GM19328 (cell line): ENCODE results near the gene MON1B.

Experiments used
- ATAC-seq: cut with Tn5 transposase; IDR thresholded peaks from one replicate; pipeline ENCODE4 v1.9.1; 2021; ENCODE audit warnings: mild to moderate bottlenecking, moderate library complexity; ENCODE audit not compliant: unreplicated experiment

MON1B gene

DNA sequence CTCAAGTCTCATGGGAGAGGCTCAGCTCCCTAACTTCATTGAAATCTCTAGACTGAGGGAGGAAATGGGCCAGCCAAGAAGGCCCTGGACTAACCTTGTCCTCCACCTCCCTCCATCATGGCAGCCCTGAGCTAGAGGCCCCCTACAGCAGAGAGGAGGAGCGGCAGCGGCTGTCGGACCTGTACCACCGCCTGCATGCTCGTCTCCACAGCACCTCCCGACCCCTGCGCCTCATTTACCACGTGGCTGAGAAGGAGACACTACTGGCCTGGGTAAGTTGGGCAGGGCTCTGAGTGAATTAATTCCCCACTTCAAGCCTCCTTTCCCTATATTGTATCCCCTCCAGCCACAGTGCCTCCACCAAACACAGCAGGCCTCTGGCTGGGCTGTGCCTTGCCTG, 4.4 kb downstream of the MON1B start:
- ATAC-seq = no peak

DNA sequence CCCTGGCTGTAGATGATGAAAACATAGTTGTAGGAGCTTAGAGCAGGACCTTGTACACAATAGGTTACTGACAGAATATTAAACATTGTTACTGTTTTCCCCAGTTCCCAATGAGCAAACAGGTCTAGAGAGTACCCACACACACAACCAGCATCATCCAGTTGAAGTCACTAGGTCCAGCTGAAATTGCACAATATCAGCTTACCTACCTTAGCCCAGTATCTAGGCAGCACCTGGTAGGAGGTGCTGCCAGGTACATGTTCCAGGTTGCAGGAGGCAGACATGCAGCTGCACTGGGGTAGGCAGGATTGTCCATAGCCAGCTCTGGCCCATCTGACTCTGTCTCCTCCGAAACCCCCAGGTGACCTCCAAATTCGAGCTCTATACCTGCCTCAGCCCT, 6.8 kb downstream of the MON1B start:
- ATAC-seq = no peak

DNA sequence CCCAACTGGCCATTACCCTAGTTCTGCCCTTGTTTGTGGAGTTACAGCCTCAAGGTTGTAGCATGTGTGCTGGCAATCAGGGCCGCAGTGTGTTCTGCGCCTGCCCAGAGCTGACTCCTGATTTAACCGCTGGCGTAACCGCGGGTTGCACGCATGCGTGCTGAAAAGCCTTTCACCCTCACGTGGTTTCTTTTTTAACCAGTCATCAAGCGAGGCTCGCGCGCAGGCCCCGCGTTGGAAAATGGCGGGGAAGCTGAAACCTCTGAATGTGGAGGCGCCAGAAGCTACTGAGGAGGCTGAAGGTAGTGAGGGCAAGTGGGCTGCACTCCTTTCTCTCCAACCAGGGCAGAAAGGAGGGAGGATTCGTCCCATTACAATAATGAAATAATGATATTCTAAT, 8.2 kb downstream of the MON1B start, which contains the start of gene SYCE1L:
TSS of gene SYCE1L (plus strand) at position 198 of the 400 bp plus-strand sequence. CDS start at position 242, 44 bp downstream.
- no peak for ATAC-seq

DNA sequence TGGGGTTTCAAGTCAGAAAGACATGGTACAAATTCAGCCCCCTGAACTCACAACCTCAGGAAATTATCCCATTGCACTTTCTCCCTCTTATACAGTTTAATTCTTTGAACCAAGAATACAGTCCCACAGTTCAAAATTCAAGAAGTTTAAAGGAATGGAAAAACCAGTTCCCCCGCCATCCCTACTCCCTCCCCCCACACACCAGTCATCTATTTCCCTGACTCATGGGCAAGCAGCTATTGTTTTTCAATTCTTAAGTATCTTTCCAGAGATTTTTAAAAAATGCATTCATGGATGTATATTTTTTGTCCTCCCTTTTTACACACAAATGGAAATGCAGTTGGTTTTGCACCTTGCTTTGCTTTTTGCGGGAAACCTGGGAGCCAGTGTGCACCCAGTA, 15.5 kb downstream of the MON1B start:
- ATAC-seq = no peak

DNA sequence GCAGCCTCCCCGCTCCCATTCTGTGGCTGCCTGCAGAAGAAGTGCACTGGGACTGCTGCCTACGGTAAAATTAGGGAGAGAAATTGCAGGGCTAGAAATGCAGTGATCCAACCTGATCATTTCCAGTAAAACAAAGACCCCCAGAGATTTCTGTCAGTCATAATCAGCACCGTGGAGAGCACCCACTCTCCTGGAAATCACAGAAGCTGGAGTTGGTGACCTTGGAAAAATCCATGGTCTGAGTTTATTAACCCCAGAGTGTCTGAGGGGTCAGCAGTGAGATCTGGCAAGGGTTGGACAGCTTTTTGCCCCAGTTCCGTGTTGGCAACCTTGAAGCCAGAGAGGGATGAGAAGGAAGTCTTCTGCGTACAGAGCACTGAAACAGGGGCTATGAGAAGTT, 16.0 kb downstream of the MON1B start:
- ATAC-seq = no peak

DNA sequence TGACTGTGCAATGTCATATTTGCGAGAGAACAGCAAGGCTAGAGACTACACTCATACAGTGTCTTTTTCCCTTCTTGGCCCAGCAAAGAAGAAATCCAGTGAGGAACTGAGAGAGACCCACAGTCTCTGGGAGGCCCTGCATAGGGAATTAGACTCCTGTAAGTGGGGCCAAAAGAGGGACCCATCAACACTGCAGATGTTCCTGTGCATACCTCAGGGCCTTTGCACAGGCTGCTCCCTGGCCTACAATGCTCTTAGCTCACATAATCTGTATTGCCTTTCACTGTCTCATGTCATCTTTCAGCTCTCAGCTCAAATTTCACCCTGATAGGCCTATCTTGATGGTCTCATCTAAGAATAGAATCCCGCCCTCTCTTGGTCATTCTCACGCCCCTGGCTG, 17.4 kb downstream of the MON1B start:
- ATAC-seq = no peak

DNA sequence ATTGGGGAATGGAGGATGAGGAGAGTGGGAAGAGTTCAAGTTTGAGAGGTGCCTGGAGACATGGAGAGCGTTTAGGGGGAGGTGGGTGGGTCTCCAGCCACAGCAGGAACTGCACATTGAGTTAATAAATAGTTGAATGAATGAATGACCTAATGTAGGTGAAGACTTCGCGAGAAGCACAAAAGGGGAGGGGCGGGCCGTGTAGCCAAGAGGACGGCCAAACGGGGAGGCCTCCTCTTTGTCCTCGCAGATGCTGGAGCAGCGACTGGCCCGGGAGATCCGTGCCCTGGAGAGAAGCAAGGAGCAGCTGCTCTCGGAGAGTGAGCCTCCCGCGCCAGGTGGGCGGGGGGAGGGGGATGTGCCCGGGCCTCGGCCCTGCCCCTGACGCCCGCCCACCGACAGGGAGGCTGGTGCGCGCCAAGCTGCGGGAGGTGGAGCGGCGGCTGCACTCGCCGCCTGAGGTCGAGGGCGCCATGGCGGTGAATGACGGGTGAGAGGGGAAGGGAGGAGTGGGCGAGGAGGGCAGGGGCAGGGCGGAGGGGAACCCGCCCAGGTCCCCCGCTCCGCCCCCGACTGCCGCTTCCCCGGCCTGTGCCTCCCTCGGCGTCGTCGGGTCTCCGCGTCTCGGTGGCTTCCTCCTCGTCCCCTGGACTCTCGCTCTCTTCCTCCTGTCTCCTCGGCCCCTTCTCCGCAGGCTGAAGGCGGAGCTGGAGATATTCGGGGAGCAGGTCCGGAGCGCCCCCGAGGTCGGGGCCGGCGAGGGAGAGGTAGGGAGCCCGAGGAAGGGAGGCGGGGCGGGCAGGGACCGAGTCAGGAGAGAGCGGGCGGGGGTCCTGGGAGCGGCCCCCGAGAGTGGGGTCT, 21.1 kb downstream of the MON1B start:
- ATAC-seq = peak; percentile 60

DNA sequence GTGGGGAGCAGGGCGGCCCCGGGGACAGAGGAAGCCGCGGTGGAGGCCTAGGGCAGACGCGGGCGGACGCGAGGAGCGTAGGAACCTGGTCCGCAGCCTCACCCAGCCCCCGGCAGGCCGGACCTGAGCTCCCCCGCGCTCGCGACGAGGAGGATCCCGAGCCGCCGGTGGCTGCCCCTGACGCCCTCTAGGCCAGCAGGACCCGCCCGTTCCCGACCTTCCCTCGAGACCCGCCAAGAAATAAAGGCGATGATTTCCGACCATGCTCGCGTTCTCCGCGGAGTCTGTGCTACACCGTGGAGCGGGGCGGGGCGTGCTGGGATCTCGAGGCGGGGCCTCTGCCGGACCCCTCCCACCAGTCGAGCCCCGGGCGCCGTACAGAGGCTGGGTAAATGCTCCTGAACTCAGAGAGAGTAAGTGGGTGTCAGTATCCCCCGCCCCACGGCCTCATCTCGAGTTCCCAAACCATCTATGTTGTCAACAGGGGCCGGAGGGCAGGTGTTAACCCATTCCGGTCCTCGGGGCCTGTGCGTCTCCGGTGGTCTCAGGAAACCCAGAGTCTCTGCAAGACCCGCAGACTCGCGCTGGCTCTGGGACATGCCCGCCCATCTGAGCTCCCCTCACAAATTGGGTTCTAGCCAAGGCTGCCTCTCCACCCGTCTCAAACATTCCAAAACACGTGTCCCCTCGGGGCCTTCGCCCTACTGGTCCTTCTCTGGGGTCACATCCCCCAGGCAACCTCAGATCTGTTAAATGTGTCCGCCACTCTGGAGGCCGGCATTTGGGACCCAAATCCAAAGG, 22.0 kb downstream of the MON1B start:
- ATAC-seq = peak; percentile 69

DNA sequence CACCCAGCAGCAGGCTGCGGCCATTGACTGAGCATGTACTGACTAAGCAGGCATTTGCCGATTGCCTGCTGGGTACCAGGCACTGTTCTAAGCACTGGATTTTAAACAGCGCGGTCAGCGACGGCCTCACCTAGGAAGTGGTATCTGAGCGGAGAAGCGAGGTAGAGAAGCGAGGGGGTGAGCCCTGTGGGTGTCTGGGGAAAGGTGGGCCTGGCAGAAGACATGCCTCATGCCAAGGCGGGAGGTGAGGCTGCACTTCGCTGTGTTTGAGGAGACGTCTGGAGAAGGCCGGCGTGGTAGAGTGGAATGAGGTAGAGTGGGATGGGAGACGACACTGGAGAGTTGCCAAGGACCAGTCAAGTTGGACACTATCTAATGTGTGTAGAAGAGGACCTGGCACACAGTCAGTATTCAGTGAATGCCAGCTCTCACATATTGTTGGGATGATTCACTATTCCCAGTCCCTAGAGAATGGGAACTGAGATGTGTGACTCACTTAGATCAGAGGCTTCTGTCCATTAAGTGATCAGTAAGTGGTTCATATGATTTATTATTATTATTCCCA, 22.6 kb downstream of the MON1B start:
- no peak for ATAC-seq

DNA sequence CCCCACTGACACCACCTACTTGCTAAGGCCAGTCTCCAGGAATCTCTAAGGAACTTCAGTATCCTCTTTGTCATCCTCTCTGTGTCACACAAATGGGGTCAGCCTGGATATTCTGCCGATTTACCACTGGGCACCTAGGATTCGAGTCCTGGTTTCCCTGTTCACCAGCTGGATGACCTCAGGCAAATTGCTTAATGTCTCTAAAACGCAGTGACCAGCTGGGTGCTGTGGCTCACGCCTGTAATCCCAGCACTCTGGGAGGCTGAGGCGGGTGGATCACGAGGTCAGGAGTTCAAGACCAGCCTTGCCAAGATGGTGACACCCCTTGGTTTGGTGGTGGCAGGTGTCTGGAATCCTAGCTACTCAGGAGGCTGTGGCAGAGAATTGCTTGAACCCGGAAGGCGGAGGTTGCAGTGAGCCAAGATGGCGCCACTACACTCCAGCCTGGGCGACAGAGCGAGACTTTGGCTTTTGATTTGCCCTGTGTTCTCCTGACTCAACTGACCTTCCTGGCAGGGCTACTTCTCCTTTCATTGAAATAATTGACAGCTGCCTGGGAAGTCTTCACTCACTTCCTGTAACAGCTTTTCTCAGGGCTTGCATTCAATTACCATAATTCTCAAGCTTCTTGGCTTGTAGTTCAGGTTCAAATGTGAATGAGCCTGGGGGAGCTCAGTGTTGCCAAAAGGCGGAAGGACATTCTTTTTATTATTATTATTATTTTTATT, 23.6 kb downstream of the MON1B start:
- no peak for ATAC-seq

DNA sequence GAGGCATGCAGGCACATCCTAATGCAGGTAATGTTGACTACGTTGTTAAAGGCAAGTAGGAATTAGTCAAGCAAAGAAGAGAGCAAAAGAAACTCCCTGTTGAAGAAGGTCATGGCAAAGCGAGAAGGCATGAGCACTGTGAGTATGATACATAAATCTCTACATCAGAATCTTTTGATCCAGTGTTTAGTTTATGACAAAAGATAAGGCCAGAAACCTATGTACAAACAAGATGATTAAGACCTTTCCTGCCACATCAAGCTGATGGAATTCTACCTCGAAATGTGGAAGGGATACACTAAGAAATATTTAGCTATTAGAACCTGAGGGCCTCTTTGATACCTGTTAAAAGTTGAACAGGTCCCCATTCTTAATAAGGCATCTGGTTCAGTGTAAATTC, 28.4 kb downstream of the MON1B start:
- ATAC-seq = no peak

DNA sequence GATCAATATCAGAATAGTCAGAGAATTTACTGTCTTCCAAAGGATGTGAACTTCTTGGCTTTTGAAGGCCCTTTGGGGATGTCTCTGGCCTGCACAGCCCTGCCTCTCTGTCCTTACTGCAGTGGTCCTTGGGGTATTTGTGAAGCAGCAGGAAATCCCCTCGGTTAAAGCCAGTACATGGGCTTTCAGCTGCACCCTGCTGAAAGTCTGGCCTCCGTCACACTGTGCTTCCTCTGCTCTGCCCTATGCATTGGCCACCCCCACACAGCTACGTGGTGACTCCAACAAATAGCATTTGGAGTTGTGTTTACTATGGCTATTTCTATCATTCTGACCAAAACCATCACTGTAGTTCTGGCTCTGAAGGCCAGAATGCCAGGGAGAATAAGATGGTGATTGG, 29.4 kb downstream of the MON1B start:
- ATAC-seq = no peak

DNA sequence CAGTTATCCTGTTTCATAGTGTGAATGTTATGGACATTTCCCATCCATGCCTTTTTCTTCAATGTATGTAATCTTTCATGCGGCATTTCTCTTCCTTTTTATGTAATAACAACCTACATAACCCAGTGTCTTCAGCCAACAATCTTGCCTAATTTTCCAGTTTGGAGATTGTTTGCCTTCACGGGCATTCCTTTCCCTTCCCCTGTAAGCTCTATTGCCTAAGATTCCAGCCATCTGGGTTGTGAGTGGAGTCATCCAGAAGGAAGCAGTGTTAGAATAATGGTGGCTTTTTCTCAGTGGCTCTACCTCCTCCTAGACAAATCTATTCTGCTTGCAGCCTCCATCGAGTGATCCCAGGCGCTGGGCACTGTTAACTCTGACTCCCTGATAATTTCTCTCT, 30.5 kb downstream of the MON1B start:
- no peak for ATAC-seq

DNA sequence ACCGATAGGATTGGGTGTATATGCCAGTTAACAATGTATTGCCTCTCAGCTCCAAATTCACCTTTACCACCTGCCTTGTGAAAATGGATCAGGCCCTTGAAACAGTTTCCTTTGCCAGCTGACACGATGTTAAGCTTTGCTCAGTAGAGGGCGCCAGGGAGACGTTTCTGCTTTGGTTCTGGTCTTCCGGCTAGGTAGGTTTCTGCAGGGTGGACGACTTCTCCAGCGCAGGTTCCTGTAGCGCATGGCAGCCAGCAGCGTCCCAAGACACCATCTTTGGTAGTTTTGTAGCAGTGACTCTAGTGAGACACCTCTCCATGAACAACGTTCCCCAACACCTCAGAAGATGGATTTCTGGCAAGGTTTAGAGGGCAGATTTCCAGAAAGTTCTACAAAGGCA, 32.2 kb downstream of the MON1B start:
- ATAC-seq = no peak

DNA sequence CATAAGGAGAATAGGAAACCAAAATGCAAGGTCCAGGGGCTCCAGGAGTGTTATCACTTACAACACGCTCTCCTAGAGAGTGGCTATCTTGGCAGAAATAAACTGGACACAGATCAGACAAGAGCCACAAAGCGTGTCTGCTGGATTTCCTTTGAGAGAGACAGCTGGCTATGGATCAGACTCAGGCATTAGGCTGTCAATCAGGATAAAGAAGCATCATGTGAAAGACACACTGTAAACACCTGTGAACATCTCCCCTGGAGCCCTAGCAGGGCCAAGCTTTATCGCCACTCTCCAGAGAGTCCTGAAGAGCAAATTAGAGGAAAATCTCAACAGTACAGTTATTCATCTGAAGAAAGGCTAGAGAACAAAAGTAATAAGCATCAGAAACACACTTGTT, 34.2 kb downstream of the MON1B start:
- ATAC-seq = no peak

DNA sequence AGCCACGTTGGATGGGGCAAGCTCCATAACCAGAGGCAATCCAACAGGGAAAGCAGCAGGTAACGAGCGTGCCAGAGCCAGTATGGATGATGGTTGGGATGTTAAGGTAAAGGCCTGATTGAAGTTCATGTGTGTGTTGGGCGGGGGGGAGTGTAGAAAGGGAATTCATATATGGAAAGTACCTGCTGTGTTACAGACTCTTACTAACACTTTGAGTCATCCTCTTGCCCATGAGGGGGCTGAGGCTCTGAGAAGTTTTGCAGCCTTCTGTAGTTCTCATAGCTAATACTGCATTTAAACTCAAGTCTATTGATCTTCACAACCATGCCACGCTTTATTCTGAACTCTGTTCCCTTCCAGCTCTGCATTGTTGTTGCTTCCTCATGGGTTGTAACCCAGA, 36.8 kb downstream of the MON1B start:
- ATAC-seq = no peak

DNA sequence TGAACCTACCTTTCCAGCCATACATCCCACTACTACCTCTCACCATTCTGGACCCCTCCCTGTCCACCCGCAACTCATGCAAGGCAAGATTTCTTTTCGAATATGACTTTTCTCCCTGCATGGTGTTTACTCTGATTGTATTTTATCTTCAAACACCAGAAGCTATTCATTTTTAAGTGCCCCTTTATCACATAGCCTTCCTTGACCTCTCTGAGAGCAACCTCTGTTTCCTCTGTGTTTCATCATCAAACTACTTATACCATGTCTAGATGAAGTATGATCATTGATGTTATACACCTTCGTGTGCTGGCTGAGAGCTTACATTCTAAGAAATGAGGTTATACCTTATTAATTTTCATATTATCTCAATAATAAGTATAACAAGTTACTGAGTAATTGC, 40.1 kb downstream of the MON1B start:
- no peak for ATAC-seq

DNA sequence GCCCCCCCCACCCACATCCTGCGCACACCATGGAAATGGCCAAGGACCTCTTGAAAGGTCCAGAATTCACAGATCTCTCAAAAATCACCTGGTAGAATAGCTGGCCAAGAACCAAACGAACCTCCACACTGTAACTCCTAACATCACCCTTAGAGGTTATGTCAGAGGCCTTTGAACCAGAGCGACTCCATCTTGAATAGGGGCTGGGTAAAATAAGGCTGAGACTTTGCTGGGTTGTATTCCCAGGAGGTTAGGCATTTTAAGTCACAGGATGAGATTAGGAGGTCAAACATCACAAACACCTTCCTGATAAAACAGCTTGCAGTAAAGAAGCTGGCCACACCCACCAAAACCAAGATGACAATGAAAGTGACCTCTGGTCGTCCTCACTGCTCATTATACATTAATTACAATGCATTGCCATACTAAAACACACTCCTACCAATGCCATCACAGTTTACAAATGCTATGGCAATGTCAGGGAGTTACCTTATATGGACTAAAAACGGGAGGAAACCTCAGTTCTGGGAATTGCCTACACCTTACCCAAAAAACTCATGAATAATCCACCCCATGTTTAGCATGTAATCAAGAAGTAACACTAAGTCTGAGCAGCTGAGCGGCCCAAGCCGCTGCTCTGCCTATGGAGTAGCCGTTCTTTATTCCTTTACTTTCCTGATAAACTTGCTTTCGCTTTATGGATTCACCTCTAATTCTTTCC, 43.0 kb downstream of the MON1B start:
- no peak for ATAC-seq

DNA sequence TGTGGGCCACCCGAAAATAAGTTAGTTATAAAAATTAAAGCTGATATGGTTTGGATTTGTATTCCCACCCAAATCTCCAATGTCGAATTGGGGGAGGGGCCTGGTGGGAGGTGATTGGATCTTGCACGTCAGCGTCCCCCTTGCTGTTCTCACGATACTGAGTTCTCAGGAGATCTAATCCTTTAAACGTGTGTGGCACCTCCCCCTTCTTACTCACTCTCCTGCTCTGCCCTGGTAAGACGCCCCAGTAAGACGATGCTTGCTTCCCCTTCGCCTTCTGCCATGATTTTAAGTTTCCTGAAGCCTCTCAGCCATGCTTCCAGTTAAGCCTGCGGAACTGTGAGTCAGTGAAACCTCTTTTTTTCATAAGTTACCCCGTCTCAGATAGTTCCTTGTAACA, 43.6 kb downstream of the MON1B start:
- no peak for ATAC-seq

DNA sequence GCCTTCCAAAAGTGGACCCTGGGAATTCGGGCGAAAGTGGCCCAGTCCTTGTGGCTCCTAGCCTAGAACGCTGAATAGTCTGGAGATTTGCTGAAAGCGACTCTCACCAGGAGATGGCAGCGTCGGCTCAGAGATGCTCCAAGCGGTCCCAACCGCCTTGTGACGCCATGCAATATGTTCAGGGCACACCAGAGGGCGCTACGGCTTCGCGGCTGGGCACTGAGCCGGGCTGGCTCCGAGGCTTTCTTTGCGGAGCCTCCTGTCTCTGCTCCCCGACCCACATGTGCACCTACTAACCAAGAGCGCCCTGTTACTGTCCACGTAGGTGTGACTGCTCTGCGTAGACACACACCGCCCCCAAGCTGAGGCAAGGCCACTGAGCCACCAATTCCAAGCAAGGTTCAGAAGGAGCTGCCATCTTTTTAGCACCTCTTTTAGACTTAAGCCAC, 45.1 kb downstream of the MON1B start:
- peak; percentile 97 for ATAC-seq
